Mesothelial cell of epicardium (in vitro differentiated cells): ENCODE results near the gene SDR42E1. TPM values are rescaled to one million over a fixed set of nuclear protein-coding genes. Genes with fewer than 3 reads are reported as not detected.

ENCODE experiments used
- DNase-seq, 2 experiments: peaks; one replicate each; pipeline ENCODE4 v3.0.0; 2021; ENCODE audit warnings: low spot score in 2 of 2; ENCODE audit not compliant: unreplicated experiment in 2 of 2
- H3K27ac Mint-ChIP-seq: 2 replicates; pipeline ENCODE4 v1.8.0; 2021; ENCODE audit warnings: mixed read lengths
- H3K27me3 Mint-ChIP-seq: 2 replicates; pipeline ENCODE4 v1.8.0; 2021; ENCODE audit warnings: low read depth, mixed read lengths
- H3K36me3 Mint-ChIP-seq: 2 replicates; pipeline ENCODE4 v1.8.0; 2021; ENCODE audit warnings: mixed read lengths
- H3K4me1 Mint-ChIP-seq: 2 replicates; pipeline ENCODE4 v1.8.0; 2021; ENCODE audit warnings: mixed read lengths
- H3K4me3 Mint-ChIP-seq: 2 replicates; pipeline ENCODE4 v1.8.0; 2021; ENCODE audit warnings: mild to moderate bottlenecking, moderate library complexity, mixed read lengths
- H3K9me3 Mint-ChIP-seq: 2 replicates; pipeline ENCODE4 v1.8.0; 2021; ENCODE audit warnings: mixed read lengths
- CTCF ChIP-seq: fragments of 200-600 bp; sonication (generic); IDR thresholded peaks from one replicate; pipeline ENCODE4 v1.5.0; 2021; ENCODE audit warnings: antibody characterized with exemption; ENCODE audit not compliant: unreplicated experiment
- total RNA-seq: library from RNA; stranded (reverse); gene quantifications from 3 replicates; pipeline ENCODE4 v1.2.1, GENCODE V29; 2021

SDR42E1 gene
- total RNA-seq, 1 donor from 2014 or later, result 0.13 TPM

GRCh38 chr16:81940781-81941560, 70.3 kb downstream of the SDR42E1 start:
- Mint-ChIP-seq H3K4me3 (no peak overlapping the region), H3K36me3 (no peaks in the 10 kb centered on the region), H3K4me1 (peaks cover 15% of the 10 kb centered on the region), H3K27me3 (no peaks in the 10 kb centered on the region), H3K9me3 (no peaks in the 10 kb centered on the region), H3K27ac (no peak overlapping the region)
- peak; percentile 52 for TF ChIP-seq CTCF
- DNase-seq, result no peak

- no peaks in the 10 kb centered on the region for H3K36me3 Mint-ChIP-seq
- no peak overlapping the region for H3K4me3 Mint-ChIP-seq
- no peak overlapping the region for H3K27ac Mint-ChIP-seq
- no peaks in the 10 kb centered on the region for H3K27me3 Mint-ChIP-seq
- H3K4me1 Mint-ChIP-seq, result peaks cover 15% of the 10 kb centered on the region
- DNase-seq, result no peak
- H3K9me3 Mint-ChIP-seq, result no peaks in the 10 kb centered on the region
- TF ChIP-seq CTCF, result no peak
Observed at GRCh38 chr16:81939164-81940056, 71.9 kb downstream of the SDR42E1 start.

Other genes with a start within 250 kb of the SDR42E1 start
- 3.1 to 5.7 TPM (median 4.2 TPM) in 3 replicates for gene PLCG2, start 232.2 kb downstream of the SDR42E1 start, total RNA-seq
- gene HSD17B2, start 23.8 kb upstream of the SDR42E1 start, total RNA-seq, result 2.7 to 3.1 TPM (median 2.7 TPM) in 3 replicates
- 32.2 to 34.8 TPM (median 34.4 TPM) in 3 replicates for gene MPHOSPH6, start 158.8 kb upstream of the SDR42E1 start, total RNA-seq